Skeletal muscle satellite cell (primary cell): ENCODE measurements around the gene TOGARAM1.
A peak's percentile ranks its signal among the peaks of the same experiment; 100 is the strongest.

Experiments used
- H3K27me3 ChIP-seq: 2 replicates; pipeline ENCODE4 v1.7.0; 2013; ENCODE audit warnings: low read length; ENCODE audit not compliant: control insufficient read depth, insufficient read depth
- H3K36me3 ChIP-seq: 2 replicates; pipeline ENCODE4 v1.7.0; 2013; ENCODE audit warnings: mild to moderate bottlenecking, control low read depth, low read length; ENCODE audit not compliant: insufficient read depth
- H3K4me1 ChIP-seq: 2 replicates; pipeline ENCODE4 v1.7.0; 2013; ENCODE audit warnings: low read length; ENCODE audit not compliant: control insufficient read depth, insufficient read depth
- H3K4me2 ChIP-seq: 2 replicates; pipeline ENCODE4 v1.7.0; 2013; ENCODE audit warnings: mild to moderate bottlenecking, low read length
- H3K4me3 ChIP-seq: 2 replicates; pipeline ENCODE4 v1.7.0; 2013; ENCODE audit warnings: low read length
- H3K9ac ChIP-seq: 2 replicates; pipeline ENCODE4 v1.7.0; 2013; ENCODE audit warnings: mild to moderate bottlenecking, low read depth, low read length, moderate library complexity
- H3K9me3 ChIP-seq: replicated peaks from 2 replicates; pipeline ENCODE4 v1.7.0; 2013; ENCODE audit warnings: mild to moderate bottlenecking, control low read depth, low read length

TOGARAM1 gene

GRCh38 chr14:44963044-44963528, 1.1 kb downstream of the TOGARAM1 start:
- Histone ChIP-seq H3K4me1 (peaks cover 26% of the 10 kb centered on the region), H3K9me3 (no peaks in the 10 kb centered on the region)

GRCh38 chr14:44963775-44964380, 1.9 kb downstream of the TOGARAM1 start:
- Histone ChIP-seq H3K4me2 (peak overlapping the region; percentile 94), H3K4me1 (peaks cover 26% of the 10 kb centered on the region), H3K27me3 (no peaks in the 10 kb centered on the region), H3K36me3 (no peaks in the 10 kb centered on the region), H3K9ac (peak overlapping the region; percentile 87), H3K4me3 (peak overlapping the region; percentile 81), H3K9me3 (no peaks in the 10 kb centered on the region)

More at GRCh38 chr14:44963044-44963528, 1.1 kb downstream of the TOGARAM1 start:
- H3K27me3 ChIP-seq: no peaks in the 10 kb centered on the region
- peak overlapping the region; percentile 94 for H3K4me2 ChIP-seq
- no peaks in the 10 kb centered on the region for H3K36me3 ChIP-seq
- H3K4me3 ChIP-seq: peak overlapping the region; percentile 81
- H3K9ac ChIP-seq: peak overlapping the region; percentile 87

DNA sequence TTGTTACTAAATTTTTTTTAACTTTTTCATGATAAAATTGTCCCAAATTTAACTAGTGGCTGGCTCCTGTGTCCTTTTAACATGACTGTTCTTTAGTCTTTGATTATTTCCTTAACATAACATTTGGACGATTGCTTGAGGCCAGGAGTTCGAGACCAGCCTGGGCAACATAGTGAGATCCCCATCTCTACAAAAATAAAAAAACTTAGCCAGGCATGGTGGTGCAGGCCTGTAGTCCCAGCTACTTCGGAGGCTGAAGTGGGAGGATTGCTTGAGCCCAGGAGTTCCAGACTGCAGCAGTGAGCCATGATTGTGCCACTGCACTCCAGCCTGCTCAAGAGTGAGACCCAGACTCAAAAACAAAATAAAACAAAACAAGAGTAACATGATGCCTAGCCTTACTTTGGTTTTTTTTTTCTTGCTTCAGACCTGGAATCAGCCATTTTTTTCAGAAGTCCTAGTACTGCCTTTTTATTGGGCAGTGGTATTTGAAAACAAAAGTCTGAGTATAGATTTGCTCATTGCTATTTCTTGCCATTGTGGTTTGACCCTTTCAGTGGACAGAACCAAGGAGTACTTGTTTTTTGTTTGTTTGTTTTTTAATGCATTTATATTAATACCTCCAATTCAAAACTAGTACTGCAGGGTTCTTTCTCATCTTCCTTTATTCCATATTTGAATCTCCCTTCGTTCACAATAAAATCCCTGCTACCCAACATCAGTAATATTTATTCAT, 4.8 kb downstream of the TOGARAM1 start:
- Histone ChIP-seq H3K9me3 (no peaks in the 10 kb centered on the region), H3K36me3 (no peaks in the 10 kb centered on the region), H3K4me2 (peak overlapping the region; percentile 68), H3K9ac (no peak overlapping the region), H3K4me3 (peak overlapping the region; percentile 47), H3K27me3 (no peaks in the 10 kb centered on the region), H3K4me1 (peaks cover 21% of the 10 kb centered on the region)

- no peaks in the 10 kb centered on the region for H3K27me3 ChIP-seq
- no peak overlapping the region for H3K4me2 ChIP-seq
- H3K9ac ChIP-seq: no peak overlapping the region
- no peaks in the 10 kb centered on the region for H3K9me3 ChIP-seq
- H3K36me3 ChIP-seq: no peaks in the 10 kb centered on the region
- H3K4me3 ChIP-seq: no peak overlapping the region
- H3K4me1 ChIP-seq: peaks cover 16% of the 10 kb centered on the region
Measured at GRCh38 chr14:44968714-44969113, 6.7 kb downstream of the TOGARAM1 start.

DNA sequence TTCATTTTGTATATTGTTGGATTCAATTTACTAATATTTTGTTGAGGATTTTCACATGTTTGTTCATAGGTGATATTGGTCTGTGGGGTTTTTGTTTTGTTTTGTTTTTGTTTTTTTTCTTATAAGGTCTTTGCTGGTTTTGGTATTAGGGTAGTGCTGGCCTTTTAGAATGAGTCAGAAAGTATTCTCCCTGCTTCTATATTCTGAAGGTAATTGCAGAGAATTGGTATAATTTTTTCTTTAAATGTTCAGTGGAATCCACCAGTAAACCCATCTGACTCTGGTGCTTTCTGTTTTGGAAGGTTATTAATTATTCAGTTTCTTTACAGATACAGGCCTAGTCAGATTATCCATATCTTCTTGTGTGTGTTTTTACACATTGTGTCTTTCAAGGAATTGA, 8.9 kb downstream of the TOGARAM1 start:
- H3K4me2 ChIP-seq: no peak overlapping the region
- no peaks in the 10 kb centered on the region for H3K27me3 ChIP-seq
- H3K4me1 ChIP-seq: peaks cover 13% of the 10 kb centered on the region
- no peaks in the 10 kb centered on the region for H3K36me3 ChIP-seq
- H3K4me3 ChIP-seq: no peak overlapping the region
- H3K9ac ChIP-seq: no peak overlapping the region
- no peaks in the 10 kb centered on the region for H3K9me3 ChIP-seq

GRCh38 chr14:44971459-44971858, 9.5 kb downstream of the TOGARAM1 start:
- no peak overlapping the region for H3K4me2 ChIP-seq
- H3K27me3 ChIP-seq: no peaks in the 10 kb centered on the region
- no peak overlapping the region for H3K4me3 ChIP-seq
- no peaks in the 10 kb centered on the region for H3K9me3 ChIP-seq
- H3K9ac ChIP-seq: no peak overlapping the region
- no peaks in the 10 kb centered on the region for H3K36me3 ChIP-seq
- peaks cover 13% of the 10 kb centered on the region for H3K4me1 ChIP-seq

DNA sequence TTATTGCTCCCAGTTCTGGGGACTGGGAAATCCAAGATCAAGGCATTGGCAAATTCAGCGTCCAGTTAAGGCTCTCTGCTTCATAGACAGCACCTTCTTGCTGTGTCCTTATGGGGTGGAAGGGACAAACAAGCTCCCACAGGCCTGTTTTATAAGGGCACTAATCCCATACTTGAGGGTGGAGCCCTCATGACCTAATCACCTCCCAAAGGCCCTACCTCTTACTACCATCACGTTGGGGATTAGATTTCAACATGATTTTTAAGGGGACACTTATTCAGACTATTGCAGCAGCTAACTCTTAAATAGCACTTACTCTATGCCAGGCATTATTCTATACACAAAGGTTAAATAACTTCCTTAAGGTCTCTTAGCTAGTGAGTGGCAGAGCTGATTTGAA, 17.3 kb downstream of the TOGARAM1 start:
- H3K27me3 ChIP-seq: no peaks in the 10 kb centered on the region
- no peaks in the 10 kb centered on the region for H3K9me3 ChIP-seq

GRCh38 chr14:44979740-44980356, 17.9 kb downstream of the TOGARAM1 start:
- H3K4me2 ChIP-seq: no peak overlapping the region
- no peaks in the 10 kb centered on the region for H3K27me3 ChIP-seq
- no peaks in the 10 kb centered on the region for H3K36me3 ChIP-seq
- no peak overlapping the region for H3K4me3 ChIP-seq
- no peaks in the 10 kb centered on the region for H3K4me1 ChIP-seq
- H3K9ac ChIP-seq: no peak overlapping the region
- no peaks in the 10 kb centered on the region for H3K9me3 ChIP-seq

More for the DNA sequence above, 17.3 kb downstream of the TOGARAM1 start:
- Histone ChIP-seq H3K4me2 (no peak overlapping the region), H3K9ac (no peak overlapping the region), H3K36me3 (no peaks in the 10 kb centered on the region), H3K4me3 (no peak overlapping the region), H3K4me1 (no peaks in the 10 kb centered on the region)

DNA sequence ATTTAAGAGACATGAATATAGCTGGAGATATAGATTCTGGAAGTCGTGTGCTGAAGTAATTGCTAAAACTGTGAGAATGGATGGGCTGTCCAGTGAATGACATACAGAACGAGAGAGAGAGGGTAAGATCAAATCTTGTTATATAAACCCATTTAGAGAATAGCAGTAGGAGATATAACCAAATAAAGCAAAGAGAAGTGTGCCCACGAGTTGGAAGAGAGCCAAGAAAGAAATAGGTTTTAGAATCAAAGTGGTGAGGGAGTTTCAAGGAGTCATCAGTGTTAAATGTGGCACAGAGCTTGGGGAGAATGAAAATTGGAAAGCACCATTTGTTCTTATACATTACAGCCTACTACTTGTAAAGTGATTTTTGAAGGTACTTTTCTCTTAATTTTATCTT, 19.2 kb downstream of the TOGARAM1 start:
- Histone ChIP-seq H3K4me3 (no peak overlapping the region), H3K9me3 (no peaks in the 10 kb centered on the region), H3K4me2 (no peak overlapping the region), H3K9ac (no peak overlapping the region), H3K36me3 (no peaks in the 10 kb centered on the region), H3K27me3 (no peaks in the 10 kb centered on the region), H3K4me1 (no peaks in the 10 kb centered on the region)

DNA sequence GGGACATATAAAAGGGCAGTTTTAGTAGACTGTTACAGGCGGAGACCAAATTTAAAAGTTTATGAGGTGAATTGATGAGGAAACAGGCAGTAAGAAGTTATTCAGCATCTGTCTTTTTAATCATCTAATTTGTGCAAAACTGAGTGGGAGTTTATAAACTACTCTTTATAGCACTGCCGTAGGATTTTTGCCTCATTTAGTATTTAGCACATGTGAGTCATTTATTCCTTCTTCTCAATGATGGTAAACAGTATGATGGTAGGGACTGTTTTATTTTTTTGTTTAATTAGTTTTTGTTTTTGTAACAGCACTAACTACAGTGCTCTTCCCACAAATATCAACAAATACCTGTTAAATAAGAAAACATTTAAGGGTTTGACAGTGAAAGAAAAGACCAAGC, 20.6 kb downstream of the TOGARAM1 start:
- no peaks in the 10 kb centered on the region for H3K27me3 ChIP-seq
- H3K4me3 ChIP-seq: no peak overlapping the region
- no peak overlapping the region for H3K4me2 ChIP-seq
- H3K9me3 ChIP-seq: no peaks in the 10 kb centered on the region
- no peaks in the 10 kb centered on the region for H3K4me1 ChIP-seq
- H3K9ac ChIP-seq: no peak overlapping the region
- H3K36me3 ChIP-seq: no peaks in the 10 kb centered on the region

GRCh38 chr14:44988694-44989093, 26.7 kb downstream of the TOGARAM1 start:
- Histone ChIP-seq H3K4me1 (no peaks in the 10 kb centered on the region), H3K9ac (no peak overlapping the region), H3K9me3 (no peaks in the 10 kb centered on the region), H3K27me3 (no peaks in the 10 kb centered on the region), H3K4me2 (no peak overlapping the region), H3K36me3 (no peaks in the 10 kb centered on the region), H3K4me3 (no peak overlapping the region)
